ENCODE measurements around the gene ZNF516.

Gene ZNF516

DNA sequence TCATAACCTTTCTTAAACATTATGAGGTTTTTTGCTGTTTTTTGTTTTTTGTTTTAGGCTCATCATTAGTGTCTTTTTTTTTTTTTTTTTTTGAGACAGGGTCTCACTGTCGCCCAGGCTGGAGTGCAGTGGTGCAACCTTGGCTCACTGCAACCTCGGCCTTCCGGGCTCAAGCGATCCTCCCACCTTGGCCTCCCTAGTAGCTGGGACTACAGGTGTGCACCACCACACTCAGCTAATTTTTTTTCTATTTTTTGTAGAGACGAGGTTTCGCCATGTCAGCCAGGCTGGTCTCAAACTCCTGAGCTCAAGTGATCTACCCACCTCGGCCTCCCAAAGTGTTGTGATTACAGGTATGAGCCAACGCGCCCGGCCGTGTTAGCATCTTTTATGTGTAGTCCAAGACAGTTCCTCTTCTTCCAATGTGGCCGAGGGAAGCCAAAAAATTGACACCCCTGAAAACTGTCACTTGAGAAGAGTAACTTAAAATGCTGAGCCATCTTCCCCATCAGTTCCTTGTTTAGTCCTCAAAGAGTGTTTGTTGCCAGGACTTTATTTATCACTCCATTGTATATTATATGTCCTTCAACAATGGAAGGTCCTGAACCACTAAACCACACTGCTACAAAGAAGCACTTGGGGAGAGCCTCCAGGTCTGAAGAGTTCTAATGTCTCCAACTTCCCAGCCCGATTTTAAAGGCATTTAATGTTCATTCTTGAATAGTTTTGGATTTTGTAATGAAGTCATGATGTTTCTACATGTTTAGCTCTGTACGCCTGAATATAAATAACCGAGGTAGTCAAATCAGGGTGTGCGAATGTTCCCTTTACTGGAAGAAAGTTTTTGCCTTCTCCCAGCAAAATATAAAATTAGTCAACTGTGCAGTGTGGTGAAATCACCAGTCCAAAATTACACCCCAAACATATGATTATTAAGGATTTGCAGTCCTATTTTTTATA is 26.4 kb downstream of the ZNF516 start:
- DNase-seq: no peak

DNA sequence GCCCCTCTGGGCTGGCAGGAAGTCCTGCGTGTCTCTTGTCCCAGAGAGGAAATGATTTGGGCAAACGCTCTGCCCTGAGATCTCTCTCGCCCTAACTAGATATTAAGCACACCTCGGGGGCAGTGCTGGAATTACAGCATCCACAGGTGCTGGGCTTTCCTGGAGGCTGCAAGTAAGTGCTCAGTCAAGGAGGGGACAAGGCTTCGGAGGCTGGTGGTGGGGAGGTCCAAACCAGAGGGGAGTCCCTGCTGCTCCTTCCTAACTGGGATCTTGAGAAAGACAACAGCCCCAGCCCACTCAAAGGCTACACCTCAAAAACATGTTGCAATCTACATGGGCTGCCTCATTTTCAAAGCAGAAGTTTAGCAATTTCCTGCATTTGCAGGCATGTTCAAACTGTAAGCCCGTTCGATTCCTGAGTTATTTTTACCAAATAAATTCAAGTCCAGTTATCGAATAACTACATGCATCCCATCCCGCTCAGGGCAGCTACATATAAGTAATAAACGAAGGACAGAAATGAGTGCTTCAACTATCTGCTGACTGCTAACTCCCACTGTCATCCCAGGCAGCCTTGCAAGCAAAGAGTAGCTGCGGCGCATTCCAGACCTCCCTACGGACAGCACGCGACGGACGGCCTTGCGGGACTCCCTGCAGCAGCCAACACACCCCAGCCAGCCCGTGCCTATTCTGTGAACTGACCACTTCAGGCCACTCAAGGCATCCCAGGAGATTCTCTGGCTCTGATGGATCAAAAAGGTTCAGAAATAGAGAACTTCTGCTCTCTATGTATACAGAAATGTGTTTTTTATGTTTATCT is 27.5 kb downstream of the ZNF516 start:
- no peak for DNase-seq

- DNase-seq: no peak
Observed at GRCh38 chr18:76466410-76466991, 28.5 kb downstream of the ZNF516 start.

DNA sequence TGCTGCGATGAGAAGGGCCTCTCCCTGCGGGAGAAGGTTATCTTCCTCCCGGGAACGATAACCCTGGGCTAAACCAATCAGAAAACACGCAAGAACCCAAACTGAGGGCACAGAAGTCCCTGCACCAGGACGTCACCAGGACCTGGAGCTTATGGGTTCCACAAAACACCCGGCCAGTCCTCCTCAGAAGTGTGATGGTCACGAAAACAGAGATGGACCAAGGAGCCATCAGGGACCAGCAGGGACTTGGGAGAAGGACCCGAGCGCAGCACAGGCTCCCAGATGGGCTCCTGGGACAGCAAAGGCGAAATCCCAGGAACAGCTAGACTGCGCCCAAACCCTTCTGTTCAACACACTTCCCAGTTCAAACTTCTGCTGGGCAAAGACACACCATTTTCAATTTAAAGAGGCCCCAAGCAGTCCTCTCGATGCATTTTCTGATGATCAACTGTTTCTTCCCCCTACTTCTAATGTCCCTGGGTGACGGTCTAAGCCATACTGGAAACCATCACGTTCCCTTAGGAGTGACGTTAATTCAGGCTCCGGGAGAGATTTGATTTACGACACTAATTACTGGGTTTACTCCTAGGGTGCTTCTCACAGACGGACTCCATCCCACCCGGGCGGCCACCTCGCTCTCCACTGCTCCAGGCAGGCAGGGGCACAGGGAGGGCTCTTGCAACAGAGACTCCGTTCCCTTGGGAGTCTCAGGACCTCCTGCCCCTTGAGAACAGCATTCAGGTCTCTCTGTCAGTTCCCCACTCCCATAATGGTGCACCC is 29.2 kb downstream of the ZNF516 start:
- DNase-seq: no peak

- DNase-seq: no peak
Observed at GRCh38 chr18:76464281-76465259, 30.5 kb downstream of the ZNF516 start.

DNA sequence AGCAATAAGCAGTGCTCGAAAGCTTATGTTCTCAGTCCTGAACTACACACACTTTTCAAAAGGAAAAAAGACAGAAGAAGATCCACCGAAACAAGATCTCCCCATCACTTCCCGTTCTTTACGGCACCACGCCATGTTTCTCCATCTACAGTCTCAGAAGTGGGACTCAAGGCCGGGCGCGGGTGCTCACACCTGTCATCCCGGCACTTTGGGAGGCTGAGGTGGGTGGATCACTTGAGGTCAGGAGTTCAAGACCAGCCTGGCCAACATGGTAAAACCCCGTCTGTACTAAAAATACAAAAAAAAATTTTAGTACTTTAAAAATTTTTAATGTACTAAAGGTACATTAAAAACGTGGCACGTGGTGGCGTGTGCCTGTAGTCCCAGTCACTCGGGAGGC is 31.2 kb downstream of the ZNF516 start:
- DNase-seq: no peak

- no peak for DNase-seq
Observed at GRCh38 chr18:76463358-76463757, 31.7 kb downstream of the ZNF516 start.

DNA sequence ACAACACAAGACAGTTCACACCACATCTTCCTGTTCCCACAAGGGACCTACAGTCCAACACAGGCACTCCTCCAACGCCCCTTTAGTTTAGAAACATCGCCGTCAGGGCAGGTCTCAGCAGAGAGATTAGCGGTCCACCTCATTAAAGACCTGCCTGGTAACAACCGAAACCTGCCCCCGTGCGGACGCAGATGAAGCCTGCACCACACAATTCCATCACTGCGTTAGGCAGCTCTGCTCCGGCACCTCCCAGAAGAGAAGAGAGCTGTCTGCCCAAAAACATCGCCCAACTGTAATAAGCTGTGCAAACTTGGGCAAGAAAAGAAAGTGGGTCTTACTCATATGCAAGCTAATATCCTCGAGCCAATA is 32.7 kb downstream of the ZNF516 start:
- no peak for DNase-seq

DNA sequence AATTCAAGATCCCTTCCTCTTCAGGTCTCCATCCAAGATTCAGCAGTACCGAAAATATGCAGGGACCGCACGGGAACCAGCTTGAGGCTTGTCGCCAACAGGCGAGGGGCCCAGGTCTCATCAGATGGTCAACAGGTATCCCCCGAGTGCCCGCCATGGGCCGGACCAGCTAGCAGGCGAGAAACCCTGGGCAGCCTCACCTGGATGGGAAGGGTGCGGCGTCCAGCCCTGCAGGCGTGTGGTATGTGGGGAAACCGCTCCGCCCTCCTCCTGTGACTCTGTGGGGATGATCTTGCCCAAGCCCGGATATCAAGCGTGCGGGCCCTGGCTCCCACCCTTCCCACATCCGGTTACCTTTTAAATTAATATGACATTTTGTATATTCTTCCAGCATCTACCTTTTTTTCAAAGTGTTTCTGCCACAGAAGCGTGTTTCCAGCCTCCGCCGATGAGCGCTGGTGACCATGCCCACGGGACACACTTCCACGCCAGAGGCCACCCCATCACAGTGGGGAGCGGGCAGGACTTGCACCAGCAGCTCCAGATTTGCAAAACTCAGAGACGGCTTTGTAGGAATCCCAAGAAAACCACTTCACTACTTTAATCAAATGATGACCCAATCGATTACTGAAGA is 33.2 kb downstream of the ZNF516 start:
- DNase-seq: no peak

- no peak for DNase-seq
Observed at GRCh38 chr18:76461148-76461547, 33.9 kb downstream of the ZNF516 start.

- DNase-seq: no peak
Observed at GRCh38 chr18:76460482-76460881, 34.6 kb downstream of the ZNF516 start.

- no peak for DNase-seq
Observed at GRCh38 chr18:76459687-76460350, 35.2 kb downstream of the ZNF516 start.

DNA sequence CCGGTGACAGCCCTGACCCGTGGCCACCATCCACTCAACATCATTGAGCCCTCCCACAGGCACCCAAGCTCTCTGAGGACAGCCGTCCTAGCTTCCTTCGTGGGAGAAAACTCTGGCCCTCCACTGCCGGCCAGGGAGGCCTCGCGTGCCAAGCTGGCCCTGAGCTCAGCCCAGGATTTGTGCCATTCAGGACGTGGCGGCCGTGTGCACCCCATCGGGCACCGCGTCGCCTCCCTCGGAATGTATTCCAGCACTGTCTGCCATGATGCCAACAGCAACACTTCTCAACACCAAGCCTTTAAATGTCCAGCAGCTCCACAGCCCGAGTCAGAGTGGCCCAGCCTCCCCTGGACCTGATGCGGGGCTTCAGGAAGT is 35.7 kb downstream of the ZNF516 start:
- DNase-seq: no peak

DNA sequence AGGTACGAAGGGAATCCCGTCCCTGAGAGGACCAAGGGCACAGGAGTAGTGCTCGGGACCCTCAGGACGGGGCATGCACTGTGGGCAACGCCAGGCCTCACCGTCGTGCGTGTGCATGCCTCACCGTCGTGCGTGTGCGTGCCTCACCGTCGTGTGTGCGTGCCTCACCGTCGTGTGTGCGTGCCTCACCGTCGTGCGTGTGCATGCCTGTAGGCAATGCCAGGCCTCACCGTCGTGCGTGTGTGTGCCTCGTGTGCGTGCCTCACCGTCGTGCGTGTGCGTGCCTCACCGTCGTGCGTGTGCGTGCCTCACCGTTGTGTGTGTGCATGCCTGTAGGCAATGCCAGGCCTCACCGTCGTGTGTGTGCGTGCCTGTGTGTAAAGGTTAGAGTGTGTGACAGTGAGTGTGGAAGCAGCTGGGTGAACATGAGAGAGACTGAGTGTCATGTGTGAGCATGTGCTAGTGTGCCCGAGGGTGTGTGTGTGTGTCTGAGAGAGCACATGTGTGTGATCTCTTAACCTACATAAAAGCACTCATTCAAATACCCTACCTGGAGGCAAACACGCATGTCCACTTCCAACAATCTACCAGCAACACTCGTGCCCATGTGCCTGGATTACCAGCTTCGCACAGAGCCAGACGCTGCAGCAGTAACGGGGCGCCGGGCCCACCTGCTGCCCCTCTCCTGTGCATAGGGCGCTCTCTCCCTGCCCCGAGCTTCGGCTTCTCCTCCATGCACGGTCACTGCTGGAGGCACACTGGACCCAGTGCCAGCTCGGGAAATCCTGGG is 36.3 kb downstream of the ZNF516 start:
- DNase-seq: no peak

- DNase-seq: no peak
Observed at GRCh38 chr18:76457957-76458356, 37.1 kb downstream of the ZNF516 start.

- no peak for DNase-seq
Observed at GRCh38 chr18:76457475-76457874, 37.6 kb downstream of the ZNF516 start.

- DNase-seq: no peak
Observed at GRCh38 chr18:76456823-76457222, 38.2 kb downstream of the ZNF516 start.

DNA sequence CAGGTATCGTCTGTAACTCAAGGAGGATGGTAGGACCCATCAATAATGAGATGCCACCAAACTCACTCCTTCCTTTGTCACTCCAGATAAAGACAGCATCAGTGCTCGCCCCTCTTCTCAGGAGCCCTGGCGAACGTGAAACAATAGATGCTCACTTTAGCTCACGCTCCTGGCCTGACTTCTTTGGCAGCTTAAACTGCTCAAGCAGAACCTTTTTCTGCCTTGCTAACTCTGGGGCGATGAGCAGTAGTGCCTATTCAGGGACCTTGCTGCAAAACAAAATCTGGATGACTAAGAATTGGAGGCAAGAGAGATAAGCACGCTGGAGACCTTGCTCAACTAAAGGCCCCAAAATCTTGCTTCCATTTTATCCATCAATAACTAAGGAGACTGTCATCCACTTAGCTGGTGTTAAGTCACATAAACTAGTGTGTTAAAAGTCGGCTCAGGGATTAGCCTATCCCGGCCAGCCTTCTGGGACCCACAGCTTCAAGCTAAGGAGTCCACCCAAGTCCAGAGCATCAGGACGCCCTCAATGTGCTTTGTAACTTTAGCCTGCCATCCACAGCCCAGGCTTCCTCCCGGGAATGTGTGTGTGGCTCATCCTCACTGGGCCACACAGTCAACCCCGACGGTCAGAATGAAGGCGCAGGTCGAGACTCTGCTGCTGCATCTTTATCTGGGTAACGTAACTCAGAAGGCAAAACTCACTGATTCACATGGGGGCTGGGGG is 38.9 kb downstream of the ZNF516 start:
- no peak for DNase-seq

All from stimulated activated CD4-positive, alpha-beta T cell treated with anti-CD3 and anti-CD28 coated beads, Interleukin-4, amount 100 ng/mL, for 24 hours (primary cell).